KOPT-K1 (cell line): ENCODE results near the gene PDZD2.
"Not testable (repeated sequence)": the region's sequence is repeated elsewhere in the genome, so short reads cannot be mapped to it uniquely, and the experiment has no call there.

ENCODE experiments used
- H3K27ac ChIP-seq: fragments of 200-600 bp; sonication (generic); 2 replicates; pipeline ENCODE4 v1.5.1; 2016; ENCODE audit warnings: antibody characterized with exemption, mild to moderate bottlenecking, low read depth, low read length; ENCODE audit not compliant: poor library complexity, severe bottlenecking
- H3K36me3 ChIP-seq: fragments of 200-600 bp; sonication (generic); 2 replicates; pipeline ENCODE4 v1.5.1; 2017; ENCODE audit warnings: antibody characterized with exemption, mild to moderate bottlenecking, low read length, moderate library complexity; ENCODE audit not compliant: insufficient read depth
- H3K9me3 ChIP-seq: fragments of 200-600 bp; sonication (generic); 2 replicates; pipeline ENCODE4 v1.5.1; 2017; ENCODE audit warnings: antibody characterized with exemption, low read length, mild to moderate bottlenecking; ENCODE audit not compliant: insufficient read depth, poor library complexity, severe bottlenecking

PDZD2 gene

DNA sequence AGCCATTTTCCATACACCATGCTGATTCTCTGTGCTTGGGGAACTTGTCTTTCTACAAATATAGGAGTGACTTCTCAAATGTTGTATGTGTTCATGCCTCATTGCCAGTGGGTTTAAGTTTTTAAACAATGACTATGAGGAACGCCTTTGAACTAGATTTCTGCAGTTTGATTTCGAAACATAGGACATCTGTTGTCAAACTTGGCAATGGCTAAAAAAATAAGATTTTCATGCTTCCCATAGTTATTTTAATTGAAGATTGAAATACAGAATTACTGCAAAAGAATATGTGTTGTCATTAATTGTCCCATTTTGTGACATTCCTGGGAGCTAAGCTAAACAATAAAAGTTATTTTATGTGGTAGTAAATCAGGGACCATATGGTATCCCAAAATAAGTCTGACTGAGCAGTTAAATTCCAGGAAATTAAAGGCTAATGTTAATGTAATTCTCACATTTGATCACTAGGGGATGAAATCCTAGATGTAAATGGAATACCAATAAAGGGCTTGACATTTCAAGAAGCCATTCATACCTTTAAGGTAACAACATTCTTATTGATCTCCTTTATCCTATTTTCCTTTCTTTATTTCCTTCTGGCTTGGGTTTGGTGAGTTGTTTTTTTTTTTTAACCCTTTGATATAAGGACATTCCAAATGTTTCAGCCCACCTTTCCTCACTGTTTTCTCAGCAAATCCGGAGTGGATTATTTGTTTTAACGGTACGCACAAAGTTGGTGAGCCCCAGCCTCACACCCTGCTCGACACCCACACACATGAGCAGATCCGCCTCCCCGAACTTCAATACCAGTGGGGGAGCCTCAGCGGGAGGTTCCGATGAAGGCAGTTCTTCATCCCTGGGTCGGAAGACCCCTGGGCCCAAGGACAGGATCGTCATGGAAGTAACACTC is 418.5 kb downstream of the PDZD2 start:
- H3K27ac ChIP-seq = no peak overlapping the region
- no peaks in the 10 kb centered on the region for H3K36me3 ChIP-seq
- peaks cover 6% of the 10 kb centered on the region for H3K9me3 ChIP-seq

DNA sequence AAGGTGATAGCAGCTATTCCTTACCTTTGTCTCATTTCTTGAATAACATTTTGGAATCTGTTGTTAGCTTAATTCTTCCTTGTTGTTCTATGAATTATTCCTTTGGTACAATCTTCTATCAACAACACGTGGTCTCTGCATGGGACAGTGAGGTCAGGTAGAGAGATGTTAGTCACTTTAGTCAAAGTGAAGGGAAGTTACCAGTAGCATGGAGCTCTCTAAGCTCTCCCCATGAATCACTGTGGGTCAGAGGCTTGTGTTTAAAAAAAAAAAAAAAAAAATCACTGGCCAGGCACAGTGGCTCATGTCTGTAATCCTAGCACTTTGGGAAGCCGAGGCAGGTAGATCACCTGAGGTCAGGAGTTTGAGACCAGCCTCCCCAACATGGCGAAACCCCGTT is 419.2 kb downstream of the PDZD2 start:
- H3K36me3 ChIP-seq = no peaks in the 10 kb centered on the region
- no peak overlapping the region for H3K27ac ChIP-seq
- peaks cover 6% of the 10 kb centered on the region for H3K9me3 ChIP-seq

DNA sequence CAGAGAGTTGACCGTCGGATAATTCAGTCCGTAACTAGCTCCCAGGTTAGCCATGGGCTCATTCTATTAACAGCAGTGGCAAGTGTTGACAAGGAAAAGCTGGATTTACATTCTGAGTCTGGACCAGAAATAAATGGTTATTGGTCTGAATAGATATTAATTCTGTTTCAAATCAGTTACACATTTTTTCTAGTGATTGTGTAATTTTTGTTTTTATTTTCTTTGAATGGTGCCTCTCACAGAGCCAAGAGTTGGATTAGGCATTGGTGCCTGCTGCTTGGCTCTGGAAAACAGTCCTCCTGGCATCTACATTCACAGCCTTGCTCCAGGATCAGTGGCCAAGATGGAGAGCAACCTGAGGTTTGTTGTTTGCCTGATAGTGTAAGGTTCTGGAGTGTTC is 420.1 kb downstream of the PDZD2 start:
- Histone ChIP-seq H3K27ac (no peak overlapping the region), H3K9me3 (peaks cover 6% of the 10 kb centered on the region)

DNA sequence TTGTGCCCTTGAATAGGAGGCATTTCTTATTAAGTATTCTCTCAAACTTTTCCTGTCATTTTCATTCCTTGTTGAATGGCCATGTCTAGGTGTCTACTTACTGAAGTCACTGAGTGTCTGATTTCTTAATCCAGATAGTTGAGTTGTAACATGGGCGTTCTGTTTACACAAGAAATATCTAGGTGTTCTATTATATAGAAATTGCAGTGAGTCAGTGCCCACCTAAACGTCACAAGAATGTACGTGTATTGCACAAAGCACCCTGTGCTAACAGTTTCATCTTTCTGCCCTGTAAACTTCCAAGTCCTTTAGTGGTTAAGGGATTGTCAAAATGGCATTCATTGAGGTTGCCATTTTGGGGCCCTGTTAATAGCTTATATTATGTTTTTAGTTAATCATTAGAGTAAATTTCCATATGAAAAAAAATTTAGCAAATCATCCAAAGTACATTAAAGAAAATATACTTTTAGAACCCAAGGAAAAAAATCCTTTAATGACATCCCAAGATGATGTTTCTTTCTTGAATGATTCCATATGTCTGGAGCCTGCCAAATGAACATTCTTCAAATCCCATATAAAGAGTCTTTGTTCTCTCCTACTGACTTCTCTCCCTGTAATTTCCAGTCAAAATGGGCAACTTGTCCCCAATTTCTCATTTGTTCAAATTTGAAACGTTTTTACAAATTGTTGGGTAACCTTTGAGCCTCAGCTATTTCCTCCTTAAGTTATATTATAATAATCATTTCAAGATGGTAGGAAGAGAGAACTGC is 421.0 kb downstream of the PDZD2 start:
- no peaks in the 10 kb centered on the region for H3K36me3 ChIP-seq
- H3K9me3 ChIP-seq = peaks cover 6% of the 10 kb centered on the region
- H3K27ac ChIP-seq = no peak overlapping the region

More for the DNA sequence above, 420.1 kb downstream of the PDZD2 start:
- no peaks in the 10 kb centered on the region for H3K36me3 ChIP-seq

DNA sequence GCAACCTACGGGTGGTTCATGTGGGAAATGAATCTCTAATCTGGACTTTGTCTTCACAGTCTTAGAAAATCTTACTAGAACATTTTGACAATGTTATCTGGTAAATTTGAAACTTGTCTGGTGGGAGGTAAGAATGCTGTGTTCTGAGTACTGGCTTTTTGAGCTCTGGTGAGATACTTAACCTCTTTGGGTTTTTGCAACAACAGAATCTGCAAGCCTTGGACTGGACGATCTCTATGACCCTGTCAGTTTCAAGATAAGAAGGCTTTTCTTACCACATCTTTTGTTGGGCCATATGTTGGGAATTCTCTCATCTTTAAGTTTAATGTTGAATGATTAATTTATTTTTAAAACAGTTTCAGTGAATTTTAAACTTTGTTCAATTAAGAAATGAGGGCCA is 422.3 kb downstream of the PDZD2 start:
- no peak overlapping the region for H3K27ac ChIP-seq

DNA sequence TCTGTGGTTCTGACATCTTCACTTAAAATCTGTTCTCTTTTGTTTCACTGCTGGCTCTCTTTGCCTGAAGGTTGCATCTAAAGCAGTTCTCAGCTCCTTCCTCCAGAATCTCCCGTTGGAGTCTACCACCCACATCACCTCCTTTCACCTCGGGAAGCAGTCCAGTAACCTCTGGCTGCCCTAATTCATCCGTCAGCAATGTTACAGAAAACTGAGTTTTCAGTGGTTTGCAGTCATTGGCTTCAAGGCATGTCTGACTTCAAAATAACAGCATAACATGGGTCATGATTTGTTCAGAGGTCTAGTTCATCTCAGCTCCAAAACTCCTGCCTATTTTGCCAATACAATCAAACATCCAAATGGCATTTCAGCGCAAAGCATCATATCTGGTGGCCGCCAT is 427.5 kb downstream of the PDZD2 start:
- Histone ChIP-seq H3K9me3 (no peaks in the 10 kb centered on the region), H3K27ac (no peak overlapping the region), H3K36me3 (no peaks in the 10 kb centered on the region)

More for the DNA sequence above, 422.3 kb downstream of the PDZD2 start:
- no peaks in the 10 kb centered on the region for H3K36me3 ChIP-seq
- peaks cover 6% of the 10 kb centered on the region for H3K9me3 ChIP-seq

DNA sequence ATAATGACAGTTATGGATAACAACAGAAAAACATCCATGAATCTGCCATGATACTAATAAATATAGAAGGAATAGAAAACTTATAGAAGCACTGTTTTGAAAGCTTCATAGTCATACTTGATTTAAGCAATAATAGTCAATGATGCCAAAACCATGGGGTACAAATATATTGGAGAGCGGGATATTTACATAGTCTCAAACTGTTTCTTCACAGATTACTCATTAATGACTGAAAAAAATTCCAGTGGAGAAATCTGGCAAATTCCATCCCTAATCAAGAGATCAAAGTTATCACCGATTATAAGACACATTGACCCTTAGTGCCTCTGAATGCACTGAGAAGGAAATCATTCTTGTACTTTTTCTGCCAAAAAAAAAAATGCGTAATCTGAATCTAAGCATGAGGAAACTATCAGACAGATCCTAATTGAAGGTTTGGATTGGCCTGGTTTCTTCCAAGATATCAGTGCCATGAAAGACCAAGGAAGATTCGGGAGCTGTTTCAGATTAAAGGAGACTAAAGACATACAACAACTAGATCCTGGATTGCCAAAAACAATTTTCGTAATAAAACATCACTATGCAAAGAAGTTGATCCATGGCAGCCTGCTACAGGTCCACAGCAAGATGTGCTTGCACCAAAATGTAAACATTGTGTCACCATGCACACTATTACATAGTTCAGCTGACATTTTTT is 429.0 kb downstream of the PDZD2 start:
- Histone ChIP-seq H3K36me3 (no peaks in the 10 kb centered on the region), H3K9me3 (no peaks in the 10 kb centered on the region), H3K27ac (no peak overlapping the region)

DNA sequence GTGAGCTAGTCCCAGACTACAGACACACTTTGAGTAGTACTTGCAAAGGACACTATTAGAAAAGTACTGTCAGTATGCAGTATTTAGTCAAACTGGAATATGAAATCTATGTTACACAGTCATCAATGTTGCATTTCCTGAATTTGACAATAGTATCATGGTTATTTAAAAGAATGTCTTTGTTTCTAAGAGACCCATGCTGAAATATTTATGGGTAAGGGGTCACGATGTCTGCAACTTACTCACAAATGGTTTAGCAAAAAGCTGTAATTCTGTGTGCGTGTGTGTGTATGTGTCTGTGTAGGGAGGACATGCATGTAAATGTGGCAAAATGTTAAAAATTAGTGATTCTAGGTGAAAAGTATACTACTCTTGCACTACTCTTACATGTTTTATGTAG is 429.6 kb downstream of the PDZD2 start:
- Histone ChIP-seq H3K27ac (no peak overlapping the region), H3K36me3 (no peaks in the 10 kb centered on the region)

DNA sequence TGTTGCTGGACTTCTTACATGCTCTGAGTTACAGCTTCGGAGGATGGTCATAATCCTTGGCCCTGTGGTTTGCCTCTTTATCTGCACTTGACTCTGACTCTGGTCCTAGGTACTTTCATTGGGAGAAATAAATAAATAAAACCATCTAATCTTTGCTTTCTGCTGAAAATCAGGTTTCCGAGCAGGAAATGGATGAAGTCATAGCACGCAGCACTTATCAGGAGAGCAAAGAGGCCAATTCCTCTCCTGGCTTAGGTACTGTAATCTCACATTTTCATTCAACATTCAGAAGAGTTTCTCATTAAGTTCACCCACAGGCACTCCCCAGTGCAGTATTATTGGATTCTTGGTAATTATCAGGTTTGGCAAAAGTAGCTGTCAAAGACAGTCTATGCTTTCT is 430.5 kb downstream of the PDZD2 start:
- Histone ChIP-seq H3K36me3 (no peaks in the 10 kb centered on the region), H3K9me3 (no peaks in the 10 kb centered on the region), H3K27ac (no peak overlapping the region)

More for the DNA sequence above, 429.6 kb downstream of the PDZD2 start:
- H3K9me3 ChIP-seq = no peaks in the 10 kb centered on the region

DNA sequence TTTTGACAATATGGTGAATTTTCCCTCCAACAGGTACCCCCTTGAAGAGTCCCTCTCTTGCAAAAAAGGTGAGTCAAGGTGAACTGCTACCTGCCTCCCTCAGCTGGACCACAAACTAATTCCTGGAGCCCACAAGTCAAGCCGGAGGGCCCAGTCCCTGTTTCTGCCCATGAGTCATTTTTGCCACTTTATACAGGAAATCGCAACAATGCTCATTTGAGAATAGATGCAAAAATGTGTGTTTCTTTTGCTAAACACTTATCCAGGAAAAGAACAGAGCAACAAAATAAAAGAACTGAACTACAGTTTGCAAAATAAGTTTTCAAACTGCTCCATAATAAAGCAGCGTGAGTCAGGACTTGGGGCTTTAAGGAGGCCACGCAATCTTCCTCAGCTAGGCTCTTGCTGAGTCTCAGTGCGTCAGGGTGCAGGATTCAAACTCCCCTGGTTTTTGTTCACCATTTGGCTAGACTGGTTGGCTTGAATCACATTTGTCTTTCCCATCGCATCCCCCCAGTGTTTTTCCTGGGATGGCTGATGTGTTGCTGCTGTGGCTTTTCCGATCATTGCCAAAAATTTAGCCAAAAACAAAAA is 432.5 kb downstream of the PDZD2 start:
- no peaks in the 10 kb centered on the region for H3K36me3 ChIP-seq
- no peaks in the 10 kb centered on the region for H3K9me3 ChIP-seq
- H3K27ac ChIP-seq = no peak overlapping the region

DNA sequence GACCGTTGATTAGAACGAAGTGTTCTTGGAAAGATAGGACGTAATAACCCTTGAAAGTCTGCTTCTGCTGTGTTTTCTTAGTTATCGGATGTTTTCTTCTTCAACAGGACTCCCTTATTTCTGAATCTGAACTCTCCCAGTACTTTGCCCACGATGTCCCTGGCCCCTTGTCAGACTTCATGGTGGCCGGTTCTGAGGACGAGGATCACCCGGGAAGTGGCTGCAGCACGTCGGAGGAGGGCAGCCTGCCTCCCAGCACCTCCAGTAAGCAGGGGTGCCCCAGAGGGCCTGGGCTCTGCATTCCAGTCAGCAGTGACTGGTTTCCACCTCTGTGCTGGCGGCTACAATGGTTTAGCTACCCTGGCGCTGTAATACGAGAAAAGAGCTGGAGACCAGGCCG is 433.1 kb downstream of the PDZD2 start:
- Histone ChIP-seq H3K27ac (no peak overlapping the region), H3K36me3 (no peaks in the 10 kb centered on the region), H3K9me3 (no peaks in the 10 kb centered on the region)

DNA sequence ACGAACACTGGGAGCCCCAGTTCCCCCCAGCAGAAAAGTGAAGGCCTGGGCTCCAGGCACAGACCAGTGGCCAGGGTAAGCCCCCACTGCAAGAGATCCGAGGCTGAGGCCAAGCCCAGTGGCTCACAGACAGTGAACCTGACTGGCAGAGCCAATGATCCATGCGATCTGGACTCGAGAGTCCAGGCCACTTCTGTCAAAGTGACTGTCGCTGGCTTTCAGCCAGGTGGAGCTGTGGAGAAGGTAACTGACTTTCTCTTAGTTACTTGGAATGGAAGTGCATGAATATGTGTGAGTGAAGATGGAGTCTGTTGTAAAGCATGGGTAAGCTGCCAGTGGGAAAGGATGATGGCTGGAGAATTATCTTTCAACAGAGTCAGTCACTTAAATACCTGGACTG is 435.5 kb downstream of the PDZD2 start:
- no peaks in the 10 kb centered on the region for H3K36me3 ChIP-seq
- no peaks in the 10 kb centered on the region for H3K9me3 ChIP-seq

DNA sequence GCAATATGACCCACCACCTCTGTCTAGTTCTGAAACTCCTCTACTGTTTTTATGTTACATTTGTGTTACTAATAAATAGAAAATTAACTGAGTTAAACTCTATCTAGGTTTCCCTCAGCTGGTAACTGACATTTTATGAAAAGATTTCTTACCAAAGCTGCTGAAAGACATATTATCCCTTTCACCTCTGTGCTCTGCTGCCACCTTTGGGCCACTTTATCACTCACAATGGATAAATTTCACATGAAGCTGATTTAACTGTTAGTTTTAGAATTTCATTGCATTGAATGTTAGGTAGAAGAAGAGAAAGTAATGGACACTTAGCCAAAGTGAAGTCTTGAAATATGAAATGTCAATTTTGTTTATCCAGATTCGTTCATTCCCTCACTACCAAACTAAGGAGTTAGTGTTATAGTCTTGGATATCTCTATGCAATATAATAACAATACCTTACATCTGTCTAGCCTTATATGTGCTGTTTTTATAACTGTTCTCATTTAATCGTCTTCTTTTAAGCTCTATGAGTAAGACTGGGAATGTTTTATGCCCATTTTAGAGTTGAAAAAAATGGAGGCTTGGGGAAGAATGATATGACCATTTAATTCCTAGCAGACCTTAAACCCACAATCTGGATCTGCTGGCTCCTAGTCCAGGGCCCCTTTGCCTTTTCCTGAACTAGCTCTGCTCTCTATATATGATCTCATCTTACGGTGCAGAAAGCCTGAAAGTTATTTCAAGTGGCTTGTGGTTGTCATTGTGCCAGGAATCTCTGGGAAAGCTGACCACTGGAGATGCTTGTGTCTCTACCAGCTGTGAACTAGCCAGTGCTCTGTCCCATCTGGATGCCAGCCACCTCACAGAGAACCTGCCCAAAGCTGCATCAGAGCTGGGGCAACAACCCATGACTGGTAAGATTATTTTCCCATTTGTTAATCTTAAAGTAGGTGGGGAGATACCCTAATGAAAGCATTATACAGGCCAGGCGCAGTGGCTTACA is 438.1 kb downstream of the PDZD2 start:
- Histone ChIP-seq H3K36me3 (no peaks in the 10 kb centered on the region), H3K9me3 (no peaks in the 10 kb centered on the region), H3K27ac (no peak overlapping the region)

More for the DNA sequence above, 435.5 kb downstream of the PDZD2 start:
- no peak overlapping the region for H3K27ac ChIP-seq

DNA sequence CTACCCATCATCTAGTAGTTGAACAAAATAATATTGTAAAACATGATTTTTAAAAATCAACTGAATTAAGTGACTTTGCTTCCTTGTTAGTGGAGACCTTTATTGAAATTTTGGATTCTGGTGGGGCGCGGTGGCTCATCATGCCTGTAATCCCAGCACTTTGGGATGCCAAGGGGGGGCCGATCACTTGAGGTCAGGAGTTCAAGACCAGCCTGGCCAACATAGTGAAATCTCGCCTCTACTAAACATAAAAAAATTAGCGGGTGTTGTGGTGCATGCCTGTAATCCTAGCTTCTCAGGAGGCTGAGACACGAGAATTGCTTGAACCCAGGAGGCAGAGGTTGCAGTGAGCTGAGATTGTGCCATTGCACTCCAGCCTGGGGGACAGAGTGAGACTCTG is 439.9 kb downstream of the PDZD2 start:
- H3K27ac ChIP-seq, H3K36me3 ChIP-seq, H3K9me3 ChIP-seq: not testable (repeated sequence)
